ENCODE data around the gene RNF224. TPM values are rescaled to one million over a fixed set of nuclear protein-coding genes. Genes with fewer than 3 reads are reported as not detected.

RNF224 gene
- 0.09 to 0.24 TPM (median 0.14 TPM) in 5 replicates for total RNA-seq (2022; extraction: Qiagen RNA extraction)

GRCh38 chr9:137227054-137227852, at the start of gene RNF224:
RNF224 (plus strand) TSS chr9:137227502; CDS start chr9:137228336, 834 bp downstream.

GRCh38 chr9:137188490-137189296, 38.6 kb upstream of the RNF224 start, which contains the start of the genes ANAPC2 and SSNA1:
ANAPC2 (minus strand) TSS chr9:137188560; CDS start chr9:137188532, 28 bp downstream.
SSNA1 (plus strand) TSS chr9:137188676; CDS start chr9:137188727, 51 bp downstream.

GRCh38 chr9:137200311-137201204, 26.7 kb upstream of the RNF224 start, which contains the start of gene TPRN:
TPRN (minus strand) TSS chr9:137200741; CDS start chr9:137200711, 30 bp downstream.

GRCh38 chr9:137205126-137206069, 21.9 kb upstream of the RNF224 start, which contains the start of the genes NDOR1 and TMEM203:
NDOR1 (plus strand) TSS chr9:137205700; CDS start chr9:137205778, 78 bp downstream.
TMEM203 (minus strand) TSS chr9:137205648; CDS start chr9:137205414, 234 bp downstream.

GRCh38 chr9:137222190-137223077, 4.9 kb upstream of the RNF224 start, which contains the start of gene RNF208:
RNF208 (minus strand) TSS chr9:137222240; CDS start chr9:137221212, 1,028 bp downstream.

GRCh38 chr9:137224830-137225694, 2.2 kb upstream of the RNF224 start, which contains the start of gene CYSRT1:
CYSRT1 (plus strand) TSS chr9:137225174; CDS start chr9:137225622, 448 bp downstream.

GRCh38 chr9:137230705-137231371, 3.5 kb downstream of the RNF224 start, which contains the start of gene SLC34A3:
SLC34A3 (plus strand) TSS chr9:137230901; CDS start chr9:137231703, 802 bp downstream.

GRCh38 chr9:137240841-137241489, 13.7 kb downstream of the RNF224 start, which contains the start of gene TUBB4B:
TUBB4B (plus strand) TSS chr9:137241287; CDS start chr9:137241361, 74 bp downstream.

GRCh38 chr9:137251194-137251461, 23.8 kb downstream of the RNF224 start, which contains the start of gene STPG3:
STPG3 (plus strand) TSS chr9:137251286; CDS start chr9:137251287, 1 bp downstream.

GRCh38 chr9:137254624-137255447, 27.5 kb downstream of the RNF224 start, which contains the start of gene NELFB:
NELFB (plus strand) TSS chr9:137255327.

GRCh38 chr9:137277329-137278041, 50.2 kb downstream of the RNF224 start, which contains the start of gene TOR4A:
TOR4A (plus strand) TSS chr9:137277726; CDS start chr9:137278690, 964 bp downstream.

